CD4-positive, alpha-beta T cell (primary cell): Measurements from ENCODE around the gene NUDT3. TPM values are rescaled to one million over a fixed set of nuclear protein-coding genes. Genes with fewer than 3 reads are reported as not detected.

ENCODE experiments used
- ATAC-seq: fragments of 200-7000 bp; cut with Tn5 transposase; one replicate; pipeline ENCODE4 v1.10.0; 2022; ENCODE audit warnings: mild to moderate bottlenecking; ENCODE audit not compliant: poor library complexity
- CTCF ChIA-PET: fragments of 350-600 bp; sonication (Branson Sonifier 250); formaldehyde crosslinking; loops from one replicate; lab custom pipeline; 2021; ENCODE audit warnings: antibody characterized with exemption, inconsistent platforms; lab: Charles Lee
- POLR2A ChIA-PET: fragments of 350-600 bp; sonication (Branson Sonifier 250); formaldehyde crosslinking; loops from one replicate; lab custom pipeline; 2021; ENCODE audit warnings: antibody characterized with exemption, inconsistent platforms; lab: Charles Lee
- DNase-seq, 14 experiments: peaks; one replicate each; pipeline ENCODE4 v3.0.0-alpha.2; 2013 to 2020; ENCODE audit warnings: mixed read lengths in 2 of 14
- H3K27ac ChIP-seq, 2 donors: one replicate each; pipeline versions ENCODE4 v1.5.1 to v1.7.0; 2013; ENCODE audit warnings: low read length in 2 of 2, low read depth in 1 of 2, mild to moderate bottlenecking in 1 of 2
- H3K27me3 ChIP-seq, 2 experiments: 1 replicate in 1 of 2; 2 replicates in 1 of 2; pipeline versions ENCODE4 v1.6.1 to v1.7.0; 2013; ENCODE audit warnings: low read length in 2 of 2, control low read depth in 1 of 2, mild to moderate bottlenecking in 1 of 2, moderate library complexity in 1 of 2; ENCODE audit not compliant: insufficient read depth in 2 of 2, control insufficient read depth in 1 of 2
- H3K36me3 ChIP-seq: one replicate; pipeline ENCODE4 v1.6.1; 2013; ENCODE audit warnings: low read length, control low read depth; ENCODE audit not compliant: insufficient read depth
- H3K4me1 ChIP-seq: one replicate; pipeline ENCODE4 v1.6.1; 2013; ENCODE audit warnings: low read length, control low read depth; ENCODE audit not compliant: insufficient read depth
- H3K4me3 ChIP-seq: one replicate; pipeline ENCODE4 v1.5.1; 2013; ENCODE audit warnings: mild to moderate bottlenecking, low read length, moderate library complexity
- H3K9me3 ChIP-seq, 2 experiments: 1 replicate in 1 of 2; 2 replicates in 1 of 2; pipeline versions ENCODE4 v1.6.1 to v1.7.0; 2013; ENCODE audit warnings: low read length in 2 of 2, mild to moderate bottlenecking in 2 of 2, control low read depth in 1 of 2, moderate library complexity in 1 of 2; ENCODE audit not compliant: control insufficient read depth in 1 of 2, insufficient read depth in 1 of 2
- H3K27ac Mint-ChIP-seq: one replicate; pipeline ENCODE4 v1.8.0; 2020; ENCODE audit warnings: mixed read lengths
- H3K27me3 Mint-ChIP-seq: one replicate; pipeline ENCODE4 v1.8.0; 2021; ENCODE audit warnings: mixed read lengths
- H3K36me3 Mint-ChIP-seq: one replicate; pipeline ENCODE4 v1.8.0; 2021; ENCODE audit warnings: low read depth, mixed read lengths
- H3K4me1 Mint-ChIP-seq: one replicate; pipeline ENCODE4 v1.8.0; 2021; ENCODE audit warnings: low read depth, mixed read lengths
- H3K4me3 Mint-ChIP-seq: one replicate; pipeline ENCODE4 v1.8.0; 2020; ENCODE audit warnings: mild to moderate bottlenecking, mixed read lengths
- H3K9me3 Mint-ChIP-seq: one replicate; pipeline ENCODE4 v1.8.0; 2020; ENCODE audit warnings: mixed read lengths
- CTCF ChIP-seq: fragments of 200-600 bp; IDR thresholded peaks from one replicate; pipeline ENCODE4 v1.8.0; 2022; ENCODE audit warnings: antibody characterized with exemption, mild to moderate bottlenecking
- intact Hi-C, 2 experiments: fragments of 100-400 bp; cut with DNase I in 1 of 2; cut with micrococcal nuclease in 1 of 2; formaldehyde crosslinking; loops; one replicate each; pipeline versions ENCODE4 v1.15.1 to v1.9.0; 2023 to 2025; cut with DNase I, micrococcal nuclease
- total RNA-seq, 174 experiments: library from RNA in 2 of 174; stranded (reverse) in 2 of 174; gene quantifications; one replicate each; pipeline ENCODE4 v1.2.3 and lab custom pipeline; 2021 to 2026

Gene NUDT3
- total RNA-seq, 2 experiments from 2014 or later = 14.8 to 15.0 TPM

GRCh38 chr6:34359418-34360158, 32.9 kb downstream of the NUDT3 start:
- Histone ChIP-seq H3K36me3 (no peaks in the 10 kb centered on the region), H3K4me1 (no peaks in the 10 kb centered on the region), H3K27me3 (no peaks in the 10 kb centered on the region), H3K9me3 (no peaks in the 10 kb centered on the region), H3K27ac (no peak overlapping the region), H3K4me3 (no peak overlapping the region)
- Mint-ChIP-seq H3K36me3 (no peaks in the 10 kb centered on the region), H3K27me3 (no peaks in the 10 kb centered on the region), H3K27ac (no peak overlapping the region), H3K4me3 (no peak overlapping the region), H3K9me3 (no peaks in the 10 kb centered on the region), H3K4me1 (peaks cover 45% of the 10 kb centered on the region)
- no peak for ATAC-seq
- ChIA-PET CTCF (interaction anchor here (0.5 kb wide), 1 partner anchor 907 kb away, joined by 3 read pairs; no protein-coding TSS in a partner anchor), POLR2A (no interaction called here)
- DNase-seq = no peak
- TF ChIP-seq CTCF = no peak
- intact Hi-C loops = no loop called here

GRCh38 chr6:34358389-34358905, 34.0 kb downstream of the NUDT3 start:
- peaks cover 4% of the 10 kb centered on the region for H3K4me1 ChIP-seq
- no peak for ATAC-seq
- Mint-ChIP-seq H3K27ac (no peak overlapping the region), H3K36me3 (no peaks in the 10 kb centered on the region), H3K4me3 (no peak overlapping the region), H3K4me1 (peaks cover 34% of the 10 kb centered on the region), H3K9me3 (no peaks in the 10 kb centered on the region), H3K27me3 (no peaks in the 10 kb centered on the region)
- ChIA-PET POLR2A (no interaction called here), CTCF (no interaction called here)
- H3K27ac ChIP-seq = no peak overlapping the region
- H3K4me3 ChIP-seq = no peak overlapping the region
- no peaks in the 10 kb centered on the region for H3K9me3 ChIP-seq
- no peaks in the 10 kb centered on the region for H3K36me3 ChIP-seq
- no peak for TF ChIP-seq CTCF
- DNase-seq = no peak
- intact Hi-C loops = no loop called here
- no peaks in the 10 kb centered on the region for H3K27me3 ChIP-seq

- no peaks in the 10 kb centered on the region for H3K36me3 Mint-ChIP-seq
These were observed 34.5 kb downstream of the NUDT3 start for GRCh38 chr6:34357937-34358336.

More at GRCh38 chr6:34357937-34358336, 34.5 kb downstream of the NUDT3 start:
- peaks cover 29% of the 10 kb centered on the region for H3K4me1 Mint-ChIP-seq
- no peaks in the 10 kb centered on the region for H3K9me3 Mint-ChIP-seq
- Histone ChIP-seq H3K27me3 (no peaks in the 10 kb centered on the region), H3K36me3 (no peaks in the 10 kb centered on the region), H3K4me3 (no peak overlapping the region), H3K9me3 (no peaks in the 10 kb centered on the region), H3K27ac (no peak overlapping the region), H3K4me1 (peaks cover 5% of the 10 kb centered on the region)
- no peak overlapping the region for H3K4me3 Mint-ChIP-seq
- CTCF ChIA-PET = interaction anchor here (1.1 kb wide), 1 partner anchor 740 kb away, joined by 3 read pairs; no protein-coding TSS in a partner anchor
- H3K27me3 Mint-ChIP-seq = no peaks in the 10 kb centered on the region
- no peak for DNase-seq
- no peak for TF ChIP-seq CTCF
- intact Hi-C loops = no loop called here
- no peak overlapping the region for H3K27ac Mint-ChIP-seq
- POLR2A ChIA-PET = interaction anchor here (0.7 kb wide), 1 partner anchor 1962 kb away, joined by 3 read pairs; no protein-coding TSS in a partner anchor
- no peak for ATAC-seq
